Mesenchymal stem cell (in vitro differentiated cells and primary cell): ENCODE measurements around the gene FHOD3.

Experiments used
- DNase-seq: peaks from one replicate; pipeline ENCODE4 v3.0.0-alpha.2; 2013
- H2AFZ ChIP-seq: one replicate; pipeline ENCODE4 v1.6.1; 2013; ENCODE audit warnings: low read depth, mild to moderate bottlenecking, control low read depth, inconsistent platforms, low read length, moderate library complexity
- H2AK5ac ChIP-seq: 2 replicates; pipeline ENCODE4 v1.6.1; 2013; ENCODE audit warnings: low read length, moderate library complexity, mild to moderate bottlenecking, inconsistent platforms; ENCODE audit not compliant: severe bottlenecking
- H2BK120ac ChIP-seq: one replicate; pipeline ENCODE4 v1.6.1; 2013; ENCODE audit warnings: low read depth, mild to moderate bottlenecking, inconsistent platforms, low read length, moderate library complexity
- H2BK12ac ChIP-seq, 2 experiments: one replicate each; pipeline ENCODE4 v1.6.1; 2013; ENCODE audit warnings: inconsistent platforms in 2 of 2, low read length in 2 of 2, mild to moderate bottlenecking in 2 of 2, moderate library complexity in 2 of 2, control low read depth in 1 of 2
- H2BK15ac ChIP-seq: one replicate; pipeline ENCODE4 v1.6.1; 2013; ENCODE audit warnings: mild to moderate bottlenecking, low read depth, inconsistent platforms; ENCODE audit not compliant: poor library complexity, severe bottlenecking
- H2BK5ac ChIP-seq: 2 replicates; pipeline ENCODE4 v1.6.1; 2013; ENCODE audit warnings: low read depth, mild to moderate bottlenecking, low read length, control low read depth, inconsistent platforms; ENCODE audit not compliant: poor library complexity, severe bottlenecking
- H3K14ac ChIP-seq, 2 experiments: one replicate each; pipeline ENCODE4 v1.6.1; 2013; ENCODE audit warnings: inconsistent platforms in 2 of 2, low read length in 2 of 2, control low read depth in 1 of 2, mild to moderate bottlenecking in 1 of 2, moderate library complexity in 1 of 2
- H3K18ac ChIP-seq, 2 experiments: one replicate each; pipeline ENCODE4 v1.6.1; 2013; ENCODE audit warnings: inconsistent platforms in 2 of 2, low read length in 2 of 2, control low read depth in 1 of 2, low read depth in 1 of 2, mild to moderate bottlenecking in 1 of 2
- H3K23ac ChIP-seq, 2 experiments: one replicate each; pipeline ENCODE4 v1.6.1; 2013; ENCODE audit warnings: inconsistent platforms in 2 of 2, low read length in 2 of 2, mild to moderate bottlenecking in 2 of 2, moderate library complexity in 2 of 2, control low read depth in 1 of 2
- H3K27ac ChIP-seq: 2 replicates; pipeline ENCODE4 v1.5.1; 2013; ENCODE audit warnings: mild to moderate bottlenecking, moderate library complexity, low read length, control low read depth, inconsistent platforms; ENCODE audit not compliant: poor library complexity, severe bottlenecking
- H3K27me3 ChIP-seq, 2 experiments: 2 replicates each; pipeline versions ENCODE4 v1.6.1 to v1.7.0; 2013; ENCODE audit warnings: low read length in 2 of 2, mild to moderate bottlenecking in 2 of 2, moderate library complexity in 2 of 2, control low read depth in 1 of 2, inconsistent platforms in 1 of 2; ENCODE audit not compliant: control insufficient read depth in 1 of 2, insufficient read depth in 1 of 2
- H3K36me3 ChIP-seq, 2 experiments: 2 replicates each; pipeline versions ENCODE4 v1.6.1 to v1.7.0; 2013; ENCODE audit warnings: low read length in 2 of 2, control low read depth in 1 of 2, inconsistent platforms in 1 of 2, low read depth in 1 of 2, mild to moderate bottlenecking in 1 of 2; ENCODE audit not compliant: insufficient read depth in 2 of 2, control insufficient read depth in 1 of 2
- H3K4ac ChIP-seq, 2 experiments: one replicate each; pipeline ENCODE4 v1.6.1; 2013; ENCODE audit warnings: inconsistent platforms in 2 of 2, low read length in 2 of 2, mild to moderate bottlenecking in 2 of 2, moderate library complexity in 2 of 2, control low read depth in 1 of 2, low read depth in 1 of 2
- H3K4me1 ChIP-seq: 2 replicates; pipeline ENCODE4 v1.6.1; 2013; ENCODE audit warnings: low read depth, low read length, control low read depth; ENCODE audit not compliant: control insufficient read depth, insufficient read depth
- H3K4me2 ChIP-seq: 2 replicates; pipeline ENCODE4 v1.6.1; 2013; ENCODE audit warnings: low read length, mild to moderate bottlenecking, inconsistent platforms; ENCODE audit not compliant: poor library complexity, severe bottlenecking
- H3K4me3 ChIP-seq, 2 experiments: 2 replicates each; pipeline versions ENCODE4 v1.5.1 to v1.7.0; 2013; ENCODE audit warnings: low read length in 2 of 2, mild to moderate bottlenecking in 2 of 2, control low read depth in 1 of 2, low read depth in 1 of 2; ENCODE audit not compliant: insufficient read depth in 1 of 2
- H3K79me1 ChIP-seq: replicated peaks from 2 replicates; pipeline ENCODE4 v1.6.1; 2013; ENCODE audit warnings: mild to moderate bottlenecking, control low read depth, low read length, inconsistent platforms; ENCODE audit not compliant: poor library complexity, severe bottlenecking
- H3K9ac ChIP-seq: 2 replicates; pipeline ENCODE4 v1.7.0; 2013; ENCODE audit warnings: mild to moderate bottlenecking, low read length, moderate library complexity
- H3K9me3 ChIP-seq: 2 replicates; pipeline ENCODE4 v1.7.0; 2013; ENCODE audit warnings: mild to moderate bottlenecking, low read length; ENCODE audit not compliant: control insufficient read depth
- H4K8ac ChIP-seq: one replicate; pipeline ENCODE4 v1.6.1; 2013; ENCODE audit warnings: inconsistent platforms, mild to moderate bottlenecking, low read length, moderate library complexity
- H4K91ac ChIP-seq: one replicate; pipeline ENCODE4 v1.6.1; 2013; ENCODE audit warnings: mild to moderate bottlenecking, low read length, inconsistent platforms
- WGBS: methylation state at CpG from one replicate; pipeline ENCODE4 v1.1.7; 2013; ENCODE audit warnings: mixed read lengths; 5-methylcytosine and 5-hydroxymethylcytosine counted together

Gene FHOD3

DNA sequence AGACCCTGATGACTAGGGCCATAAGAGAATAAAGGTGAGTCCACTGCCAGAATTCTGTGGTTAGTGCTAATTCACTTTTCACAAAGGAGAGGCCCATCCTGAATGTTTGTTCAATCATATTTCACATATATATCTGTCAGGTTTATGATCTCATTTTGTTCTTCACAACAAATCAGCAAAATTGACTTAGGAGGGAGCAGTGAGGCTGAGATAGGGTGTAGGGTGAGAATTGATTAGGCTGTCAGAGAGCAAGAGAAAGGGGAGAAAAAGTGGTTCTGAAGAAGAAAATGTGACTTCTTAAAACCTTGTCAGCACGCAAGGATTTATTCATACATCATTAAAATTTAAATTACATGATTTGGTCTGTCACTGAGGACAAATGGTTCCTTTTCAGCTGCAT lies 117.7 kb downstream of the FHOD3 start:
- no peak overlapping the region for H2BK120ac ChIP-seq

GRCh38 chr18:36415625-36416024 lies 118.1 kb downstream of the FHOD3 start:
- Histone ChIP-seq H2AFZ (no peak overlapping the region), H3K4ac (no peak overlapping the region), H3K9me3 (no peaks in the 10 kb centered on the region), H2AK5ac (no peak overlapping the region), H2BK15ac (no peak overlapping the region), H3K14ac (no peak overlapping the region), H3K18ac (no peak overlapping the region), H3K79me1 (peaks cover 28% of the 10 kb centered on the region), H2BK120ac (no peak overlapping the region), H4K8ac (no peak overlapping the region), H3K27me3 (no peaks in the 10 kb centered on the region), H3K23ac (no peak overlapping the region), H2BK12ac (no peak overlapping the region), H3K27ac (no peak overlapping the region), H2BK5ac (no peak overlapping the region), H4K91ac (no peak overlapping the region), H3K4me3 (no peak overlapping the region), H3K4me2 (no peak overlapping the region), H3K4me1 (peaks cover 7% of the 10 kb centered on the region), H3K36me3 (peaks cover 0 to 5% of the 10 kb centered on the region in 2 experiments), H3K9ac (peak overlapping the region; percentile 30)
- DNase-seq = no peak
- WGBS = 100% methylated on average over 1 of the region's 2 CpGs

More for the DNA sequence above, 117.7 kb downstream of the FHOD3 start:
- no peak overlapping the region for H3K27ac ChIP-seq
- H3K23ac ChIP-seq = no peak overlapping the region
- no peak overlapping the region for H4K8ac ChIP-seq
- H2BK12ac ChIP-seq = no peak overlapping the region
- WGBS = no CpG with 5 or more reads among the region's 1 CpG
- H3K79me1 ChIP-seq = peaks cover 26% of the 10 kb centered on the region
- no peaks in the 10 kb centered on the region for H3K27me3 ChIP-seq
- no peak overlapping the region for H3K4ac ChIP-seq
- H3K9ac ChIP-seq = peak overlapping the region; percentile 30
- no peaks in the 10 kb centered on the region for H3K9me3 ChIP-seq
- H4K91ac ChIP-seq = no peak overlapping the region
- peaks cover 6% of the 10 kb centered on the region for H3K4me1 ChIP-seq
- H3K36me3 ChIP-seq = peaks cover 0 to 5% of the 10 kb centered on the region in 2 experiments
- H2AK5ac ChIP-seq = no peak overlapping the region
- H2BK15ac ChIP-seq = no peak overlapping the region
- H3K4me2 ChIP-seq = no peak overlapping the region
- H2AFZ ChIP-seq = no peak overlapping the region
- H3K14ac ChIP-seq = no peak overlapping the region
- no peak overlapping the region for H2BK5ac ChIP-seq
- no peak for DNase-seq
- no peak overlapping the region for H3K18ac ChIP-seq
- H3K4me3 ChIP-seq = no peak overlapping the region

DNA sequence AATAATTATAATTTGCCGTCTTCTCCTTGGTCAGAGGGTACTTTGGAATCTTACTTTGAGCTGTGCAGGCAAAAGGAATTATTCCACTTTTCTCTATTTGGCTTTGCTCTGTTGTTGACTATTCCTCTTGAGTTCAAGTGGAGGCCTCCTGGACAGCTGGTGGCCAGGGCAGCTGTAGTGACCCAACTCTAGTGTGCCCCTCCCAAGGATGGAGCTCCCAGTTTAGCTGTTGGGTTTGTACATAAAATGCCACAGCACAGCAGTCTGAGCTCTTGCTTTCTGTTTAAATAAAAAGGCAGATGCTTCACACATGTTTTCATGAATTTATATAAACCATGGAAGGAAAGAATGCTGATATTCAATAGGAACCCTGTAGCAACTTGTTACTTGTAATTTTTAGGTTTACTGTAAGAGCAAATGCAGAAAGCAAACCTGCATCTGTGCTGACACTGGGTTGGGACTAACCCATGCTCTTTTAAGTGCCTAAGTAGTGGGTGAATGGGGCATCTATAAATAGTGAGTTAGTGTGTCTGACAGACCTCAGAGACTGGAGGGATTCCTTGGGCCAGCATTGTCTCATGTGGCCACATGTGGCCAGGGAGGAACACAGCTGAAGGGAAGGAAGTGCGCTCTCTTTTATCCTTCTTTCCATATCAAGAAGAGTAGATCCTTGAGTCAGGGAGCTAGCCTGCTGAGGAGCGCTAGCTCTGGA lies 121.8 kb downstream of the FHOD3 start:
- Histone ChIP-seq H4K8ac (no peak overlapping the region), H3K36me3 (peaks cover 0 to 5% of the 10 kb centered on the region in 2 experiments), H2BK12ac (no peak overlapping the region), H3K9me3 (no peaks in the 10 kb centered on the region), H3K4me3 (no peak overlapping the region), H3K14ac (no peak overlapping the region), H3K27ac (peak overlapping the region; percentile 31), H3K4me2 (no peak overlapping the region), H3K79me1 (peaks cover 32% of the 10 kb centered on the region), H3K23ac (no peak overlapping the region), H2BK15ac (no peak overlapping the region), H2AK5ac (no peak overlapping the region), H3K27me3 (no peaks in the 10 kb centered on the region), H3K4me1 (peaks cover 7% of the 10 kb centered on the region), H2AFZ (no peak overlapping the region), H3K18ac (no peak overlapping the region), H3K9ac (no peak overlapping the region), H2BK5ac (no peak overlapping the region), H4K91ac (no peak overlapping the region), H2BK120ac (no peak overlapping the region), H3K4ac (no peak overlapping the region)
- DNase-seq = no peak
- WGBS = 92% methylated on average over 2 of the region's 3 CpGs

DNA sequence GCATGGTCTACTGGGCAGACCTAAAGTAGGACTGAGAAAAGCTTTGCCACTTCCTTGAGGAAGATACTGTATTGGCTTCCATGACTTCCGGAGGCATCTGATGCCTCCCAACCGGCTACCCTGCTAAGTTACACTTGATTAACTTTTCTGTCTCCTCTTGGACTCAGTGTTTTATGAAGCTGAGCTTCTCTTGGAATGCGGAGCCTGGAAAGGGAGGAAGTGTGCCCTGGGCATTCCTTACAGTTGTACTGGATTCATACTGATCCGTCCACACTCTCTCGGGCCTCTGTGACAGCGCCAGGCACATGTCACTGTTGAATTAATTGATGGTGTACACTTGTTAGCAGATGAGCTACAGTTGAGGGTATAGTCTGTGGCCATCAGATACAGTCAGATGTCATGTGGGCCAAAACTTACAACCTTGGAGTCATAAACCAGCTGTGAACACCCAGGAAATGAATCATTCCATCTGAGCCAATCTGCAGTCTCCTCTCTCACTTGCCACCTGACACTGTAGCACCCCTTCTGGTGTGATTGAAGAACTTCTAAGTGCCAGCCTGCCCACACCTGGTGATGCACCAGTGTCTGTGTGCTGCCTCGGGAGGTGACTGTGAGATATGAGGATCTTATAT lies 122.5 kb downstream of the FHOD3 start:
- Histone ChIP-seq H4K8ac (no peak overlapping the region), H3K79me1 (peaks cover 28% of the 10 kb centered on the region), H2BK5ac (no peak overlapping the region), H3K23ac (no peak overlapping the region), H2AFZ (no peak overlapping the region), H3K27me3 (no peaks in the 10 kb centered on the region), H2BK15ac (no peak overlapping the region), H3K18ac (no peak overlapping the region), H2BK120ac (no peak overlapping the region), H3K14ac (no peak overlapping the region), H3K36me3 (no peaks in the 10 kb centered on the region), H3K4me2 (no peak overlapping the region), H3K4ac (no peak overlapping the region), H2AK5ac (peak overlapping the region; percentile 27), H3K4me1 (peaks cover 7% of the 10 kb centered on the region), H3K4me3 (no peak overlapping the region), H3K9me3 (no peaks in the 10 kb centered on the region), H2BK12ac (no peak overlapping the region), H3K9ac (no peak overlapping the region), H4K91ac (no peak overlapping the region), H3K27ac (peak overlapping the region; percentile 31)
- no peak for DNase-seq
- 85% methylated on average over 7 of the region's 7 CpGs for WGBS
